Keratinocyte (primary cell): ENCODE data around the gene ASAP3.

Experiments used
- CTCF ChIP-seq, 3 experiments: IDR thresholded peaks in 1 of 3; conservative IDR thresholded peaks in 1 of 3; optimal IDR thresholded peaks in 1 of 3; 2 replicates in 2 of 3; 3 replicates in 1 of 3; pipeline versions ENCODE3 to v1.5.1; 2011; ENCODE audit warnings: low read length in 3 of 3, mild to moderate bottlenecking in 3 of 3, moderate library complexity in 2 of 3, control low read depth in 1 of 3, inconsistent platforms in 1 of 3; ENCODE audit not compliant: insufficient read depth in 2 of 3; ENCODE audit errors: extremely low read depth in 1 of 3
- EZH2 ChIP-seq: IDR thresholded peaks from one replicate; pipeline ENCODE4 v1.6.1; 2012; ENCODE audit warnings: inconsistent platforms, mild to moderate bottlenecking, low read length, moderate library complexity

GRCh38 chr1:23479666-23479941, 4.4 kb downstream of the ASAP3 start:
- TF ChIP-seq CTCF (optimal IDR thresholded peaks at IDR 0.05 in 1 of 3, IDR thresholded peaks at IDR 0.05 in 1 of 3, conservative IDR thresholded peaks at IDR 0.05 in 1 of 3; ENCODE audit: extremely low read depth in 1 of 3, insufficient read depth in 2 of 3, low read length in 3 of 3) = no peak
- no peak for TF ChIP-seq EZH2
